HFFc6 (cell line): Measurements from ENCODE around the gene SEMA3B. TPM values are rescaled to one million over a fixed set of nuclear protein-coding genes. Genes with fewer than 3 reads are reported as not detected.

Source experiments
- DNase-seq: peaks from one replicate; pipeline ENCODE4 v3.0.0-alpha.2; 2018
- H3K27ac Mint-ChIP-seq: 2 replicates; pipeline ENCODE4 v1.8.0; 2020; ENCODE audit warnings: mild to moderate bottlenecking, mixed read lengths
- H3K27me3 Mint-ChIP-seq: 2 replicates; pipeline ENCODE4 v1.8.0; 2021; ENCODE audit warnings: mild to moderate bottlenecking, moderate library complexity, mixed read lengths; ENCODE audit not compliant: insufficient read depth
- H3K36me3 Mint-ChIP-seq: 2 replicates; pipeline ENCODE4 v1.8.0; 2021; ENCODE audit warnings: low read depth, mixed read lengths
- H3K4me1 Mint-ChIP-seq: 2 replicates; pipeline ENCODE4 v1.8.0; 2020; ENCODE audit warnings: low read depth, mixed read lengths
- H3K4me3 Mint-ChIP-seq: 2 replicates; pipeline ENCODE4 v1.8.0; 2020; ENCODE audit warnings: mild to moderate bottlenecking, moderate library complexity, mixed read lengths
- H3K9me3 Mint-ChIP-seq: 2 replicates; pipeline ENCODE4 v1.8.0; 2020; ENCODE audit warnings: mild to moderate bottlenecking, mixed read lengths
- total RNA-seq, 6 experiments: library from RNA; stranded (reverse); fragmentation: NEBNext Ultra II Directional; extraction: Animal tissue kit (Norgen Biotek cat#: 25700); gene quantifications; 2 replicates in 1 of 6; 3 replicates in 5 of 6; pipeline ENCODE4 v1.2.3, GENCODE V29; 2021
- TF ChIP-seq, protein P1 (sequence below): fragments of 200-600 bp; sonication (generic); IDR thresholded peaks from 2 replicates; pipeline ENCODE4 v1.5.0; 2021; ENCODE audit warnings: antibody characterized with exemption, mild to moderate bottlenecking

Gene SEMA3B
- total RNA-seq, 6 experiments from 2014 or later = 14.5 to 26.6 (median 24.7) TPM

DNA sequence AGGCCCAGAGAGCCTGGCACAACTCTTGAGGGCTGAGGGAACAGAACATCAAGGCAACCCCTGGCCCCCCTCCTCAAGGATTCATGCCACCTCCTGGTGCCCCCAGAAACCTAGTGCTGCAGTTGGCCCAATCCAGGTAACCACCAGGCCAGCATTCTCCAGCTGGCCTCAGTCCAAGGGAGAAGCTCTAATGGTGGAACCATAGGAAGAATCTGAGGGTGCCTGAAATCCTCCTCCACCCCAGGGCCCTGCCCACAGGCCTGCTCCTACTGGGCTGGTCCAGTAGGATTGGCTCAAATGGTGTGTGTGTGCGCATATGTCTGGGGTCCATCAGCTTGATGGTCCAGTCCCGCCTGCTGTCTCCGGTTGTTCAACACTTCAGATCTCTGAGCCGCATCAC, 45.9 kb downstream of the SEMA3B start:
- H3K9me3 Mint-ChIP-seq = 0 out of 2 replicates have a peak, but pooled peaks cover 2% of the 10 kb centered on the region
- DNase-seq = no peak
- TF ChIP-seq, protein P1, sequence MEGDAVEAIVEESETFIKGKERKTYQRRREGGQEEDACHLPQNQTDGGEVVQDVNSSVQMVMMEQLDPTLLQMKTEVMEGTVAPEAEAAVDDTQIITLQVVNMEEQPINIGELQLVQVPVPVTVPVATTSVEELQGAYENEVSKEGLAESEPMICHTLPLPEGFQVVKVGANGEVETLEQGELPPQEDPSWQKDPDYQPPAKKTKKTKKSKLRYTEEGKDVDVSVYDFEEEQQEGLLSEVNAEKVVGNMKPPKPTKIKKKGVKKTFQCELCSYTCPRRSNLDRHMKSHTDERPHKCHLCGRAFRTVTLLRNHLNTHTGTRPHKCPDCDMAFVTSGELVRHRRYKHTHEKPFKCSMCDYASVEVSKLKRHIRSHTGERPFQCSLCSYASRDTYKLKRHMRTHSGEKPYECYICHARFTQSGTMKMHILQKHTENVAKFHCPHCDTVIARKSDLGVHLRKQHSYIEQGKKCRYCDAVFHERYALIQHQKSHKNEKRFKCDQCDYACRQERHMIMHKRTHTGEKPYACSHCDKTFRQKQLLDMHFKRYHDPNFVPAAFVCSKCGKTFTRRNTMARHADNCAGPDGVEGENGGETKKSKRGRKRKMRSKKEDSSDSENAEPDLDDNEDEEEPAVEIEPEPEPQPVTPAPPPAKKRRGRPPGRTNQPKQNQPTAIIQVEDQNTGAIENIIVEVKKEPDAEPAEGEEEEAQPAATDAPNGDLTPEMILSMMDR = no peak
- H3K27me3 Mint-ChIP-seq = no peaks in the 10 kb centered on the region; the same call in 1 of the 2 replicates
- no peak overlapping the region for H3K4me3 Mint-ChIP-seq
- peaks cover 20% of the 10 kb centered on the region for H3K4me1 Mint-ChIP-seq
- H3K36me3 Mint-ChIP-seq = peaks cover 12% of the 10 kb centered on the region
- no peak overlapping the region for H3K27ac Mint-ChIP-seq

GRCh38 chr3:50316657-50317242, 47.8 kb downstream of the SEMA3B start:
- no peaks in the 10 kb centered on the region for H3K9me3 Mint-ChIP-seq
- peaks cover 28% of the 10 kb centered on the region for H3K4me1 Mint-ChIP-seq
- H3K27ac Mint-ChIP-seq = no peak overlapping the region; the same call in 1 of the 2 replicates
- H3K4me3 Mint-ChIP-seq = no peak overlapping the region
- no peak for DNase-seq
- H3K36me3 Mint-ChIP-seq = peaks cover 12% of the 10 kb centered on the region
- TF ChIP-seq, protein P1 = no peak
- peaks cover 2% of the 10 kb centered on the region for H3K27me3 Mint-ChIP-seq

GRCh38 chr3:50317300-50317699, 48.4 kb downstream of the SEMA3B start:
- H3K9me3 Mint-ChIP-seq = no peaks in the 10 kb centered on the region
- peaks cover 2% of the 10 kb centered on the region for H3K27me3 Mint-ChIP-seq
- DNase-seq = no peak
- peaks cover 12% of the 10 kb centered on the region for H3K36me3 Mint-ChIP-seq
- TF ChIP-seq, protein P1 = no peak
- no peak overlapping the region for H3K4me3 Mint-ChIP-seq
- H3K4me1 Mint-ChIP-seq = peaks cover 28% of the 10 kb centered on the region
- H3K27ac Mint-ChIP-seq = no peak overlapping the region

DNA sequence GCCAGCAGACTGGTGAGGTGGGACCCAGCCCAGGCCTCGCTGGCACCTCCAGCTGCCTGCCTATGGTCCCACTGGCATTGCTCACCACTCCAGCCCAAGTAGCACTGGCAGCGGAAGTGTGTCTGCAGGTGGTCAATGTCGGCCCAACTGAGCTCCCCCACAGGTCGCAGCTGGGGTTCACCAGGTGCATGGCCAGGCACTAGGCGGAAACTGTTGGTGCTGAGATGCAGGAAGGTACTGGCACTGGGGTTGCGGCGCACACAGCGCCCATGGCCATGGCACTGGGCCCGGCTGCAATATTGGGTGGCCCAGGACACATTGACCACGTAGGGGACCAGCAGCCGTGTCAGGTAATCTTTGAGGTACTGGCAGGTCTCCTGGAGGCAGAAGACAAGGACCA, 49.2 kb downstream of the SEMA3B start:
- H3K27ac Mint-ChIP-seq = no peak overlapping the region
- no peak for DNase-seq
- H3K27me3 Mint-ChIP-seq = peaks cover 2% of the 10 kb centered on the region
- no peaks in the 10 kb centered on the region for H3K9me3 Mint-ChIP-seq
- H3K4me1 Mint-ChIP-seq = peaks cover 28% of the 10 kb centered on the region
- H3K36me3 Mint-ChIP-seq = peaks cover 12% of the 10 kb centered on the region
- H3K4me3 Mint-ChIP-seq = no peak overlapping the region
- TF ChIP-seq, protein P1 = no peak

DNA sequence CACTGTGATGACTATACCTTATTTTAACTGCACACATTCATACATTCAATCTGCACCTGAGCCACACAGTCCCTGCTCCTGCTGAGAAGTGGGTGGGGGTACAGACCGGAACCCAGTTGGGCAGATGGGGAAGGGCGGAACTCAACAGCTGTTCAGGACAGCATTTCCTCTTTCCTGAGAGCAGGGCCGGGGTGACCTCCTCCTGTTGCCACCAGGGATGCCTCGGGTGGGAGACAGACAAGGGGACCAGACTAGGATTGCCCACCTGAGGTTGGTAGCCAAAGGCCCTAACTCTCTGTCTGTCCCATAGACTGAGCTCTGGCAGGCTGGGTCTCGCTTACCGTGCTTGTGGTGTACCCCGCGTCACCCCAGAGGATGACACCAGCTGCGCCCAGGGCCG, 49.7 kb downstream of the SEMA3B start:
- no peaks in the 10 kb centered on the region for H3K9me3 Mint-ChIP-seq
- no peak overlapping the region for H3K27ac Mint-ChIP-seq
- H3K27me3 Mint-ChIP-seq = peaks cover 2% of the 10 kb centered on the region
- peaks cover 12% of the 10 kb centered on the region for H3K36me3 Mint-ChIP-seq
- no peak overlapping the region for H3K4me3 Mint-ChIP-seq
- H3K4me1 Mint-ChIP-seq = peaks cover 27% of the 10 kb centered on the region
- TF ChIP-seq, protein P1 = no peak
- no peak for DNase-seq
